SU-DHL-6 (cell line): ENCODE data around the gene SAP30L.

Source experiments
- H2AFZ ChIP-seq: fragments of 200-600 bp; sonication (generic); 2 replicates; pipeline ENCODE4 v1.6.1; 2014; ENCODE audit warnings: low read depth, mild to moderate bottlenecking, moderate library complexity, mixed read lengths, antibody characterized with exemption, low read length; ENCODE audit not compliant: severe bottlenecking
- H3F3A ChIP-seq: fragments of 200-600 bp; shearing (Covaris generic); 2 replicates; pipeline ENCODE4 v1.6.0; 2016; ENCODE audit warnings: antibody characterized with exemption, mild to moderate bottlenecking; ENCODE audit not compliant: insufficient read depth
- H3K27ac ChIP-seq: fragments of 200-600 bp; sonication (generic); 2 replicates; pipeline ENCODE4 v1.5.1; 2016; ENCODE audit warnings: low read depth, mild to moderate bottlenecking, low read length, moderate library complexity, mixed read lengths
- H3K27me3 ChIP-seq: fragments of 200-600 bp; sonication (generic), shearing (Covaris generic); 2 replicates; pipeline ENCODE4 v1.6.0; 2014; ENCODE audit warnings: mild to moderate bottlenecking, low read length
- H3K36me3 ChIP-seq: fragments of 200-600 bp; sonication (generic); 2 replicates; pipeline ENCODE4 v1.6.1; 2014; ENCODE audit warnings: mild to moderate bottlenecking, low read length, mixed read lengths
- H3K4me2 ChIP-seq: fragments of 300-600, 200-600 bp; shearing (Covaris generic), sonication (generic); 2 replicates; pipeline ENCODE4 v1.6.0; 2014; ENCODE audit warnings: low read length, low read depth, mild to moderate bottlenecking; ENCODE audit not compliant: poor library complexity, severe bottlenecking
- H3K4me3 ChIP-seq: fragments of 200-600 bp; sonication (generic); 2 replicates; pipeline ENCODE4 v1.5.1; 2014; ENCODE audit warnings: antibody characterized with exemption, low read length, mild to moderate bottlenecking, mixed read lengths; ENCODE audit not compliant: insufficient read depth, poor library complexity, severe bottlenecking
- H3K79me2 ChIP-seq: fragments of 200-600 bp; sonication (generic); 2 replicates; pipeline ENCODE4 v1.6.1; 2014; ENCODE audit warnings: mild to moderate bottlenecking, low read length, moderate library complexity; ENCODE audit not compliant: insufficient read depth
- H3K9ac ChIP-seq: fragments of 200-600 bp; sonication (generic); 2 replicates; pipeline ENCODE4 v1.7.0; 2014; ENCODE audit warnings: mild to moderate bottlenecking, low read length
- H3K9me2 ChIP-seq: fragments of 200-600 bp; sonication (generic); replicated peaks from 2 replicates; pipeline ENCODE4 v1.6.1; 2014; ENCODE audit warnings: low read length; ENCODE audit not compliant: insufficient read depth
- H3K9me3 ChIP-seq: fragments of 200-600 bp; sonication (generic); 2 replicates; pipeline ENCODE4 v1.6.1; 2014; ENCODE audit warnings: low read length, mixed read lengths; ENCODE audit not compliant: insufficient read depth
- H4K20me1 ChIP-seq: fragments of 200-600 bp; sonication (generic); 2 replicates; pipeline ENCODE4 v1.6.1; 2014; ENCODE audit warnings: low read depth, mild to moderate bottlenecking, antibody characterized with exemption, low read length, moderate library complexity, mixed read lengths
- EZH2phosphoT487 ChIP-seq: fragments of 200-600 bp; sonication (generic), shearing (Covaris generic); conservative IDR thresholded peaks from 2 replicates; pipeline ENCODE4 v1.6.1; 2018; ENCODE audit warnings: mild to moderate bottlenecking, antibody characterized with exemption, low read length, moderate library complexity, mixed read lengths
- TF ChIP-seq, protein P1 (sequence below): fragments of 200-600 bp; sonication (generic); IDR thresholded peaks from one replicate; pipeline ENCODE4 v1.5.1; 2017; ENCODE audit warnings: antibody characterized with exemption, mild to moderate bottlenecking, low read length, moderate library complexity; ENCODE audit not compliant: insufficient read depth, poor library complexity, severe bottlenecking

Gene SAP30L

DNA sequence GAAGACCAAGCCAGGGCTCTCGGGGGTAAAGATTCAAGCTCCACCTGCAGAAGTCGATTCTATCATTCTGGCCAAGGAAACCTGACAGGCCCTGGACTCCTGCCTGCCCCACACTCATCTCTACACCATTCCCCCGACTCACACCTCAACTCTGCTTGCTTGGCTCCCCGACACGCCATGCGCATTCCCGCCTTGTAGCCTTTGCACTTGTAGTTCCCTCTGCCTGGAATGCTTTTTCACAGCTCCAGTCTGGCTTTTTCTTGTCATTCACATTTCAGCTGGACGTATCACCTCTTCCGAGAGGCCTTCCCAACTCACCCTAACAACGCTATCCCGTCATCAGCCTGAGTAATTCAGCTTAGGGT, 60.9 kb downstream of the SAP30L start:
- Histone ChIP-seq H3K27ac (no peak overlapping the region), H3K36me3 (no peaks in the 10 kb centered on the region), H3F3A (no peaks in the 10 kb centered on the region), H3K27me3 (no peaks in the 10 kb centered on the region), H3K9me3 (no peaks in the 10 kb centered on the region), H3K4me2 (no peak overlapping the region), H4K20me1 (no peaks in the 10 kb centered on the region), H3K4me3 (no peak overlapping the region), H3K9me2 (no peaks in the 10 kb centered on the region), H2AFZ (no peak overlapping the region), H3K79me2 (no peaks in the 10 kb centered on the region), H3K9ac (no peak overlapping the region)
- TF ChIP-seq EZH2phosphoT487: no peak
- TF ChIP-seq, protein P1, sequence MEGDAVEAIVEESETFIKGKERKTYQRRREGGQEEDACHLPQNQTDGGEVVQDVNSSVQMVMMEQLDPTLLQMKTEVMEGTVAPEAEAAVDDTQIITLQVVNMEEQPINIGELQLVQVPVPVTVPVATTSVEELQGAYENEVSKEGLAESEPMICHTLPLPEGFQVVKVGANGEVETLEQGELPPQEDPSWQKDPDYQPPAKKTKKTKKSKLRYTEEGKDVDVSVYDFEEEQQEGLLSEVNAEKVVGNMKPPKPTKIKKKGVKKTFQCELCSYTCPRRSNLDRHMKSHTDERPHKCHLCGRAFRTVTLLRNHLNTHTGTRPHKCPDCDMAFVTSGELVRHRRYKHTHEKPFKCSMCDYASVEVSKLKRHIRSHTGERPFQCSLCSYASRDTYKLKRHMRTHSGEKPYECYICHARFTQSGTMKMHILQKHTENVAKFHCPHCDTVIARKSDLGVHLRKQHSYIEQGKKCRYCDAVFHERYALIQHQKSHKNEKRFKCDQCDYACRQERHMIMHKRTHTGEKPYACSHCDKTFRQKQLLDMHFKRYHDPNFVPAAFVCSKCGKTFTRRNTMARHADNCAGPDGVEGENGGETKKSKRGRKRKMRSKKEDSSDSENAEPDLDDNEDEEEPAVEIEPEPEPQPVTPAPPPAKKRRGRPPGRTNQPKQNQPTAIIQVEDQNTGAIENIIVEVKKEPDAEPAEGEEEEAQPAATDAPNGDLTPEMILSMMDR: no peak

DNA sequence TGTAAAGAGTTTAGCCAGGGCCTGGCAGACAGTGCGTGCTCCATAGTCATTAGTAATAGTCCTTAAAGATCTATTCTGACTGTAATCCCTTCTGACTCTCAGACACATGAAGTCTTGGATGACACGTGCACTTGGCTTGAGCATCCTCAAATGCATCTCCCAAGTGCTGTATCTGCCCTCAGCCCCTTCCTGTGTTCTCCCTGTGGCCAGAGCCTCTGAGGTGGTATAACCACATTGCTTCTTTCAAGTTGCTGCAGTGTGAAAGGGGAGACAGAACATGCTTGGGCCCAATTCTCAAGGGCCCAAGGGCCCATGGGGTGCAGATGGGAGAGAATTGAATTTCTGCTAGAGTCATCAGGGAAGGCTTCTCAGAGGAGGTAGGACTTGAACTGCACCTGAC, 62.3 kb downstream of the SAP30L start:
- no peak overlapping the region for H2AFZ ChIP-seq
- H3K79me2 ChIP-seq: no peaks in the 10 kb centered on the region
- no peak overlapping the region for H3K27ac ChIP-seq
- no peaks in the 10 kb centered on the region; the same call in 1 of the 2 replicates for H3K27me3 ChIP-seq
- H3K9ac ChIP-seq: no peak overlapping the region
- no peaks in the 10 kb centered on the region for H3K36me3 ChIP-seq
- no peaks in the 10 kb centered on the region for H3K9me3 ChIP-seq
- H3F3A ChIP-seq: no peaks in the 10 kb centered on the region
- H4K20me1 ChIP-seq: no peaks in the 10 kb centered on the region
- TF ChIP-seq, protein P1: no peak
- TF ChIP-seq EZH2phosphoT487: no peak
- H3K9me2 ChIP-seq: no peaks in the 10 kb centered on the region
- no peak overlapping the region for H3K4me3 ChIP-seq
- H3K4me2 ChIP-seq: no peak overlapping the region

DNA sequence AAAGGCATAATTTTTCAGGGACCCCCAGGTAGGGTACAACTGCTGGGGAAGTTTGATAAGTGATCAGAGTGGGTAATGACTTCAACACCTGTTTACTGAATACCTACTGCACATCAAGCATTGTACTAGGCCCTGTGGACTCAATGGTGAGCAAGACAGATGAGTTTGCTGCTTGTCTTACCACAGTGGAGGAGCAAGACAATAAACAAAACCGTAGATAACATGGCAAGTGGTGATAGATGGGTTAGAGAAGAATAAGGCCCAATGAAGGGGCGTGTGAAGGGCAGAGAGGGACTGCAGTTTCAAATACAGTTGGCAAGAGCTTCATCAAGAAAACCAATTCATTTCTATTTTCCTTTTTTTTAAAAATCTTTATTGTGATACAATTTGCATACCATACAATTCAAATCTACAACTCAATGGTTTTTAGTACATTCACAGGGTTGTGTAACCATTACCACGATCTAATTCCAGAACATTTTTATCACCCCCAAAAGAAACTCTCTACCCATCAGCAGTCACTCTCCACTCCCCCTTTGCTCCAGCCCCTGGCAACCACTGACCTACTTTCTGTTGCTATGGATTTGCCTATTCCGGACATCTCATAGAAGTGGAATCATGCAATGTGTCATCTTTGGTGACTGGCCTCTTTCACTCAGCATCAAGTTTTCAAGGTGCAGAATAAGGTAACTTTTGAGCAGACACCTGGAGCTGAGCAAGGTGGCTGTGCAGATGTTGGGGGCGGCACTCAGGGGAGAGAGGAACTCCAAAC, 64.2 kb downstream of the SAP30L start:
- TF ChIP-seq, protein P1: no peak
- TF ChIP-seq EZH2phosphoT487: no peak
- no peaks in the 10 kb centered on the region for H3K9me2 ChIP-seq
- H4K20me1 ChIP-seq: no peaks in the 10 kb centered on the region
- no peaks in the 10 kb centered on the region for H3F3A ChIP-seq
- H3K4me2 ChIP-seq: no peak overlapping the region
- H3K9me3 ChIP-seq: no peaks in the 10 kb centered on the region
- no peaks in the 10 kb centered on the region; the same call in 1 of the 2 replicates for H3K27me3 ChIP-seq
- H3K27ac ChIP-seq: no peak overlapping the region
- H3K9ac ChIP-seq: no peak overlapping the region
- no peaks in the 10 kb centered on the region for H3K36me3 ChIP-seq
- no peak overlapping the region for H3K4me3 ChIP-seq
- no peaks in the 10 kb centered on the region for H3K79me2 ChIP-seq
- no peak overlapping the region for H2AFZ ChIP-seq
